HG03108 (cell line): ENCODE data around the gene KCNMB2.

Experiments used
- ATAC-seq: cut with Tn5 transposase; IDR thresholded peaks from one replicate; pipeline ENCODE4 v1.9.1; 2021; ENCODE audit warnings: moderate library complexity; ENCODE audit not compliant: unreplicated experiment

The KCNMB2 gene

GRCh38 chr3:178567611-178568010 is 31.4 kb downstream of the KCNMB2 start:
- ATAC-seq: no peak

GRCh38 chr3:178568155-178568731 is 32.0 kb downstream of the KCNMB2 start:
- no peak for ATAC-seq

- no peak for ATAC-seq
These were observed 32.7 kb downstream of the KCNMB2 start for GRCh38 chr3:178568911-178569310.

- ATAC-seq: no peak
These were observed 33.6 kb downstream of the KCNMB2 start for GRCh38 chr3:178569826-178570225.

GRCh38 chr3:178583963-178584575 is 47.8 kb downstream of the KCNMB2 start:
- no peak for ATAC-seq

GRCh38 chr3:178584722-178585380 is 48.6 kb downstream of the KCNMB2 start:
- no peak for ATAC-seq

- ATAC-seq: no peak
These were observed 49.2 kb downstream of the KCNMB2 start for GRCh38 chr3:178585454-178585853.

GRCh38 chr3:178586076-178586475 is 49.8 kb downstream of the KCNMB2 start:
- no peak for ATAC-seq

GRCh38 chr3:178588628-178589027 is 52.4 kb downstream of the KCNMB2 start:
- ATAC-seq: no peak

GRCh38 chr3:178593786-178594185 is 57.5 kb downstream of the KCNMB2 start:
- no peak for ATAC-seq

GRCh38 chr3:178597371-178597770 is 61.1 kb downstream of the KCNMB2 start:
- ATAC-seq: no peak

- no peak for ATAC-seq
These were observed 66.6 kb downstream of the KCNMB2 start for GRCh38 chr3:178602856-178603255.

- ATAC-seq: no peak
These were observed 67.5 kb downstream of the KCNMB2 start for GRCh38 chr3:178603735-178604134.

GRCh38 chr3:178618197-178618596 is 82.0 kb downstream of the KCNMB2 start:
- ATAC-seq: no peak

GRCh38 chr3:178618896-178619295 is 82.7 kb downstream of the KCNMB2 start:
- no peak for ATAC-seq

GRCh38 chr3:178623666-178624255 is 87.5 kb downstream of the KCNMB2 start:
- no peak for ATAC-seq

- no peak for ATAC-seq
These were observed 88.0 kb downstream of the KCNMB2 start for GRCh38 chr3:178624276-178624675.

GRCh38 chr3:178625053-178625600 is 88.9 kb downstream of the KCNMB2 start:
- ATAC-seq: no peak

GRCh38 chr3:178628037-178628436 is 91.8 kb downstream of the KCNMB2 start:
- ATAC-seq: no peak

GRCh38 chr3:178629430-178630178 is 93.4 kb downstream of the KCNMB2 start:
- no peak for ATAC-seq

GRCh38 chr3:178631950-178632349 is 95.7 kb downstream of the KCNMB2 start:
- no peak for ATAC-seq
